GM12875 (cell line): ENCODE data around the gene MORF4L2.
"Not testable (repeated sequence)": the region's sequence is repeated elsewhere in the genome, so short reads cannot be mapped to it uniquely, and the experiment has no call there.

ENCODE experiments used
- H3K4me3 ChIP-seq: one replicate; pipeline ENCODE4 v1.5.1; 2011; ENCODE audit warnings: low read depth, low read length, control low read depth
- CTCF ChIP-seq: IDR thresholded peaks from 2 replicates; pipeline ENCODE4 v1.5.1; 2011; ENCODE audit warnings: low read depth, mild to moderate bottlenecking, control low read depth, inconsistent platforms, low read length, moderate library complexity, borderline replicate concordance; ENCODE audit not compliant: insufficient read depth

MORF4L2 gene

GRCh38 chrX:103640401-103641155, 45.9 kb downstream of the MORF4L2 start:
- TF ChIP-seq CTCF = no peak
- H3K4me3 ChIP-seq = no peak overlapping the region

- not testable (repeated sequence) for H3K4me3 ChIP-seq
Measured at GRCh38 chrX:103638479-103639346, 47.8 kb downstream of the MORF4L2 start.

- TF ChIP-seq CTCF = no peak
- H3K4me3 ChIP-seq = no peak overlapping the region
Measured at GRCh38 chrX:103637604-103638338, 48.7 kb downstream of the MORF4L2 start.

- H3K4me3 ChIP-seq = no peak overlapping the region
- TF ChIP-seq CTCF = no peak
Measured at GRCh38 chrX:103635436-103635835, 51.1 kb downstream of the MORF4L2 start.

GRCh38 chrX:103631145-103631544, 55.4 kb downstream of the MORF4L2 start:
- TF ChIP-seq CTCF = no peak

GRCh38 chrX:103630171-103630511, 56.4 kb downstream of the MORF4L2 start:
- peak overlapping the region; percentile 66 for H3K4me3 ChIP-seq
- TF ChIP-seq CTCF = no peak

More at GRCh38 chrX:103631145-103631544, 55.4 kb downstream of the MORF4L2 start:
- H3K4me3 ChIP-seq = no peak overlapping the region

GRCh38 chrX:103629318-103630170, 57.0 kb downstream of the MORF4L2 start:
- TF ChIP-seq CTCF = peak; percentile 2; the same call in 1 of the 2 replicates
- H3K4me3 ChIP-seq = peak overlapping the region; percentile 66
